ENCODE measurements around the gene FUCA1. TPM values are rescaled to one million over a fixed set of nuclear protein-coding genes. Genes with fewer than 3 reads are reported as not detected.

Gene FUCA1
- total and polyA plus RNA-seq, 12 donors: 10.6 to 34.0 (median 14.8) TPM

DNA sequence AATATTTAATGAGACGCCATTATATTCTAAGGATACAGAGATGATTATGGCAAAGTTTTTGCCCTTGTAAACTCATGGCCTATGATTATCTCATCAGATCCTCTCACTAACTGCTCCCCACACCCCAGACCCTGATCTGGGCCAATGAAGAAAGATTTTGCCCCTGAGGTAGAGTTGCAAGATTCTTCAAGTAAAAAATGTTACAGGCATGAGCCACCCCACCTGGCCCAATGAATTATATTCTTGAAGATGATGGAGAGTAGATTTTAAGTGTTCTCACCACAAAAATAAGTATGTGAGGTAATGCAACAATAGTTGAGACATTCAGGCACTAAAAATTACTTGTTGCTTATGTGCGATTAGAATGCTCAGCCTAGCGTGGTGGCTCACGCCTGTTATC lies 46.8 kb upstream of the FUCA1 start:
- intact Hi-C loops (cut with DNase I): loop anchor here in 6 of 10 donors (5.0 to 10.0 kb wide), 4 partner anchors 50 to 143 kb away; partner anchors contain the start of gene FUCA1 (in 1 of the 6)
- H3K27me3 ChIP-seq: no peaks in the 10 kb centered on the region
- H3K4me1 ChIP-seq: peaks cover 0 to 34% (median 0%) of the 10 kb centered on the region in 9 donors
- no peaks in the 10 kb centered on the region for H3K36me3 ChIP-seq
- no peak for TF ChIP-seq CTCF (IDR thresholded peaks at IDR 0.05)
- WGBS, 2 donors: 98% methylated on average over 4 of the region's 4 CpGs
- H3K27ac ChIP-seq: no peak overlapping the region
- DNase-seq: no peak
- no peaks in the 10 kb centered on the region for H3K9me3 ChIP-seq
- H3K4me3 ChIP-seq: no peak overlapping the region
- no peak for ATAC-seq

GRCh38 chr1:23913212-23913880 lies 45.3 kb upstream of the FUCA1 start, which contains the start of gene CNR2:
Gene CNR2 (minus strand): TSS chr1:23913362. CDS start chr1:23875617, 37,745 bp downstream.
- TF ChIP-seq CTCF (IDR thresholded peaks at IDR 0.05): no peak
- no peak for ATAC-seq
- Histone ChIP-seq H3K36me3 (no peaks in the 10 kb centered on the region), H3K4me1 (peaks cover 0 to 44% (median 0%) of the 10 kb centered on the region in 9 donors), H3K4me3 (peak within 1 kb of the TSS in 1 of 10 donors; percentile 27), H3K9me3 (no peaks in the 10 kb centered on the region), H3K27ac (peak within 1 kb of the TSS in 1 of 10 donors; percentile 53), H3K27me3 (peaks cover 3 to 15% (median 9%) of the 10 kb centered on the region in 7 donors)
- no peak for DNase-seq
- WGBS, 2 donors: 66 to 84% methylated on average over 7 of the region's 7 CpGs
- intact Hi-C loops (cut with DNase I): loop anchor here in 2 of 10 donors (10.0 kb wide), 2 partner anchors 49 to 99 kb away; partner anchors contain the start of gene FUCA1 (in 1 of the 2)

DNA sequence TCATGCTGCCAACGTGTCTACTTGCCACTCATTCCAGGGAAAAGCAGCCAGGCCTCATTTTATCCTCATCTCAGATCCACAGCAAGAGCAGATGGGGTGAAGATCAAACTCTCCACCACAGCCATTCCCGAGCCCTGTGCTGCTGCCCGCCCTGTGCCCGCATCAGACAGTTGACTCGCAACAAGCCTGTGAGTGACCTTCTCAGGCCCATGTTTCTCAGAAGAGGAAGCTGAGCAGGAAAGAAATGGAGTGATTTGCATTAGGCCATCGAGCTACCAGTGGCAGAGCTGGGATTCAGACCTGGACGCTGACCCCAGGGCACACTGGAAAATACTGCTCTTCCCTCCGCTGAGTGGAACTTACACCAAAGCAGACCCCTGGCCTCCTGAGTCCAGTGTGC lies 43.8 kb upstream of the FUCA1 start:
- WGBS, 2 donors: 81% methylated on average over 8 of the region's 8 CpGs

More for the DNA sequence above, 43.8 kb upstream of the FUCA1 start:
- peaks cover 3 to 24% (median 16%) of the 10 kb centered on the region in 7 donors for H3K27me3 ChIP-seq
- H3K4me1 ChIP-seq: peaks cover 0 to 52% (median 0%) of the 10 kb centered on the region in 9 donors
- intact Hi-C loops (cut with DNase I): loop anchor here in 2 of 10 donors (10.0 kb wide), 2 partner anchors 47 to 97 kb away; partner anchors contain the start of gene FUCA1 (in 1 of the 2)
- TF ChIP-seq CTCF (IDR thresholded peaks at IDR 0.05): no peak
- peak overlapping the region in 1 of 10 donors; percentile 27 for H3K4me3 ChIP-seq
- H3K9me3 ChIP-seq: no peaks in the 10 kb centered on the region
- ATAC-seq (no peak), DNase-seq (no peak)
- peak overlapping the region in 1 of 10 donors; percentile 14 for H3K27ac ChIP-seq
- no peaks in the 10 kb centered on the region for H3K36me3 ChIP-seq

Data from heart right ventricle (tissue), 16 donors.